H54 (cell line): Measurements from ENCODE around the gene RND2.

Source experiments
- DNase-seq: peaks from one replicate; pipeline ENCODE4 v3.0.0; 2011; ENCODE audit warnings: low spot score, mixed read lengths; ENCODE audit not compliant: insufficient read length
- FAIRE-seq: peaks from 3 replicates; lab custom pipeline; 2011; peaks lifted over from hg19 to GRCh38; lab: Jason Lieb, UNC
- POLR2A ChIP-seq: IDR thresholded peaks from 2 replicates; pipeline ENCODE4 v1.6.1; 2011; ENCODE audit warnings: low read depth, mild to moderate bottlenecking, low read length

Gene RND2

GRCh38 chr17:43062984-43063638 is 38.1 kb downstream of the RND2 start:
- TF ChIP-seq POLR2A: no peak
- FAIRE-seq (no peak), DNase-seq (no peak)

- TF ChIP-seq POLR2A: no peak
- DNase-seq: no peak
- no peak for FAIRE-seq
Observed at GRCh38 chr17:43068570-43069367, 43.7 kb downstream of the RND2 start.

GRCh38 chr17:43069368-43069898 is 44.4 kb downstream of the RND2 start:
- no peak for DNase-seq
- no peak for FAIRE-seq
- no peak for TF ChIP-seq POLR2A

- no peak for FAIRE-seq
- DNase-seq: no peak
- no peak for TF ChIP-seq POLR2A
Observed at GRCh38 chr17:43070257-43070656, 45.2 kb downstream of the RND2 start.

- no peak for DNase-seq
- no peak for TF ChIP-seq POLR2A
- no peak for FAIRE-seq
Observed at GRCh38 chr17:43070872-43071271, 45.8 kb downstream of the RND2 start.

GRCh38 chr17:43074869-43075268 is 49.8 kb downstream of the RND2 start:
- FAIRE-seq: no peak
- no peak for DNase-seq

GRCh38 chr17:43079641-43080302 is 54.7 kb downstream of the RND2 start:
- FAIRE-seq: no peak
- no peak for TF ChIP-seq POLR2A
- no peak for DNase-seq

More at GRCh38 chr17:43074869-43075268, 49.8 kb downstream of the RND2 start:
- TF ChIP-seq POLR2A: no peak
